HG02884 (cell line): Measurements from ENCODE around the gene MDM2.

Experiments used
- ATAC-seq: cut with Tn5 transposase; IDR thresholded peaks from one replicate; pipeline ENCODE4 v1.9.1; 2021; ENCODE audit warnings: mild to moderate bottlenecking, moderate library complexity; ENCODE audit not compliant: unreplicated experiment

MDM2 gene

DNA sequence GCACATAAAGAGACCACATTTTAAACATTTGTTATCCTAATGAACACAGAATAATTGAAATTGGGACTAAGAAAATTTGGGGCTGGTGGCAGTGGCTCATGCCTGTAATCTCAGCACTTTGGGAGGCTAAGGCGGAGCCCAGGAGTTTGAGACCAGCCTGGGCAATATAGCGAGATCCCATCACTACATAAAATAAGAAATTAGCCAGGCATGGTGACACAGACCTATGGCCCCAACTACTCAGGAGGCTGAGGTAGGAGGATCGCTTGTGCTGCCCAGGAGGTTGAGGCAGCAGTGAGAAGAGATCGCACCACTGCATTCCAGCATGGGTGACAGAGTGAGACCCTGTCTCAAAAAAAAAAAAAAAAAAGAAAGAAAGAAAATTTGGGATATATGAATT is 65.3 kb downstream of the MDM2 start:
- no peak for ATAC-seq

DNA sequence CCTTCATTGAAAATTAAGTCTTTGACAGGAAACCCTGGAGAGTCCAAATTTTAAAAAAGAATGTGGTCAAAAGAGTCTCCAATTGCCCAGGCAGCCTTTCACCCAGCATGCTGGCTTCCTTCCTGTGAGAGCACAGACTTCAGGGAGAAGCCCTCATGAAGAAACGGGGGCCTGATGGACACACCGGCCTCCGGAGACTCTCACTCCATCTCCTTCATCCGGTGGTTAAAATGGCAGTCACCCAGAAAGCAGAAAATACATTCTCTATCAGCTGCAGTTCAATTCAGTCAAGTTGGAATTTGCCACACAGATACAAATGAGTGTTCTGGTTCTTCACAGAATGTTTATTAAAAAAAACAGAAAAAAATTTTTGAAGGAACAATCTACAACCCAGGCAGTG is 68.5 kb downstream of the MDM2 start:
- ATAC-seq = no peak

DNA sequence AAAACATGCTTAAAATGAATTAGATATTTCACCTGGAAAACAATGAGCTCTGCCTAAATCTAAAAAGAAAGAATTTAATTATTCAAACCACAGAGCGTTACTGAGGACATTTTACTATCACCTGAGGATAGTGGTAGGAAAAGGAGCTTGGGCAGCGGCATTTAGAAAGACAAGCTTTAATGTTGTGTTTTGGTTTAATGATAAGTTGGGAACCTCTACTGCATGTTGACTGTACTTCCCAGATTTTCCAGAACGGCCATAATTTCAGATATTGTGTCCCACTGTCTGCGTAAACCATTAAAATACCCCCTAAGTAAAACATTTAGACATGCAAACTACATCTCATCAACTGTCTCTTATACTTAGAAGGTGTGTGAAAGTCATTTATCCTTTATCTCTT is 69.6 kb downstream of the MDM2 start:
- no peak for ATAC-seq

DNA sequence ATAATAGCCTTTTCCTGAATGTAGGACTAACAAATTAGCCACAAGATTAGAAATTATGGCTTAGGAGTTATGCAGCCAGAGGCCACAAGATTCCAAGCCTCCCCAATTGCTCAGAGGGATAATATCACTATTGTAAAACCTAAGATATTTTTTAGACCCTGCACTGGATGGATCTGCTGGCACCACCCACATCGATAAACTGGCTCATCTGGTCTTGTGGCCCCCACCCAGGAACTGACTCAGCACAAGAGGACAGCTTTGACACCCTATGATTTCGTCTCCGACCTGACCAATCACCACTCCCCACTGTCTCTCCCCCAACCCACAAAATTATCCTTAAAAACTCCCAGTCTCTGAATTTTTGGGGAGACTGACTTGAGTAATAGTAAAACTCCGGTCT is 70.3 kb downstream of the MDM2 start:
- ATAC-seq = no peak

DNA sequence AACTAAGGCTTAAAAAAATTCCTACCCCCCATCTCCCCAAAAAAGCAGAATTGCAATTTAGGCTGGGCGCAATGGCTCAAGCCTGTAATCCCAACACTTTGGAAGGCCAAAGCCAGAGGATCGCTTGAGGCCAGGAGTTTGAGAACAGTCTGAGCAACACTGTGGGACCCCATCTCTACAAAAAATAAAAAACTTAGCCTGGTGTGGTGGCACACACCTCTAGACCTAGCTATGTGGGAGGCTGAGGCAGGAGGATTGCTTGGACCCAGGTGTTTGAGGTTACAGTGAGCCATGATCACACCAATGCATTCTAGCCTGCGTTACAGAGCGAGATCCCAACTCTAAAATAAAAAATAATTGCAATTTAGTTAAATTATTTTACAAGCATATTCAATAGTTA is 70.9 kb downstream of the MDM2 start:
- no peak for ATAC-seq

DNA sequence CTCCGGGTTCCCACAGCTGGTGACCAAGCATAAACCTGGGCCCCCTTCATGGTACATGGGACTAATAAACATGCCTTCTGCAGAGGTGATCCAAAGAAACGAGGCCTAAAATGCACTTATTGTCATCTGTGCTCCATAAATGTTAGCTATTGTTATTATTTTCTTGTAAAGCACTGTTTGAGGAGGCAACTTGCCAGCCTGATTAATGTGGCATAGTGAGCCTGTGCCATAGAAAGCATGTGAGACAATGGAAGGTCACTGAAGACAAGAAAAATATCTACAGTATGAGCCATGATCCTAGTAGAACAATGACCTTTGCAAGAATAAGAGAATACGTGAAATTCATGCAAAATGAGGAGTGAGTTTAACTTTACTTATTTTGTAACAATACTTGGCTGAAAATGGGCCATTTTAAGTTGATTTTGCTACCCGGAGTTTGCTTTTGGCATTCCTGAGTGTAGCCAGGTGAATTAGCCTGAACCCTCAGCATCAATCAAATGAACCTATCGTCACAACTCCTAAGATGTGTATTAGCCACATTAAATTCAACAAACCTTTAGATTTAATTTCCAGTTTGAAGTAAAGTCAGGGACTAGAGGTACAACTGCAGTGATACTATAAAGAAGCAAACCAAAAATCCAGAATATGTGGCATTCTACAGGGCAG is 72.8 kb downstream of the MDM2 start:
- no peak for ATAC-seq

DNA sequence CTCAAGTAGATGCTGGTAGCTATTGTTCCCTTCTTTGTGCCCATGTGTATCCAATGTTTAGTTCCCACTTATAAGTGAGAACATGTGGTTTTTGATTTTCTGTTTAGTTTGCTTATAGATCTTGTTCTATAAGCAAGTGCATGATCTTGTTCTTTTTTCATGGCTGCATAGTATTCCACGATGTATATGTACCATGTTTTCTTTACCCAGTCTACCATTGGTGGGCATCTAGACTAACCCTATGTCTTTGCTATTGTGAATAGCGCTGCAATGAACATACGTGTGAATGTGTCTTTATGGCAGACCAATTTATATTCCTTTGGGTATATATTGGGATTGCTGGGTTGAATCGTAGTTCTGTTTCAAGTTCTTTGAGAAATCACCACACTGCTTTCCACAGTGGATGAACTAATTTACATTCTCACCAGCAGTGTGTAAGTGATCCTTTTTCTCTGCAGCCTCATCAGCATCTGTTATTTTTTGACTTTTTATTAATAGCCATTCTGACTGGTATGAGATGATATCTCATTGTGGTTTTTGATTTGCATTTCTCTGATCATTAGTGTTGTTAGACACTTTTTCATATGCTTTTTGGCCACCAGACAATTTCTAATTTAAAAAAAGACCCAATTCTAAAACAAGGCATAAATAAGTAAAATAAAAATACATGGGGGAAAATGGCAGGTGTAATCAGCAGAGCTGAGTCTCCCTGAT is 74.4 kb downstream of the MDM2 start:
- ATAC-seq = no peak

DNA sequence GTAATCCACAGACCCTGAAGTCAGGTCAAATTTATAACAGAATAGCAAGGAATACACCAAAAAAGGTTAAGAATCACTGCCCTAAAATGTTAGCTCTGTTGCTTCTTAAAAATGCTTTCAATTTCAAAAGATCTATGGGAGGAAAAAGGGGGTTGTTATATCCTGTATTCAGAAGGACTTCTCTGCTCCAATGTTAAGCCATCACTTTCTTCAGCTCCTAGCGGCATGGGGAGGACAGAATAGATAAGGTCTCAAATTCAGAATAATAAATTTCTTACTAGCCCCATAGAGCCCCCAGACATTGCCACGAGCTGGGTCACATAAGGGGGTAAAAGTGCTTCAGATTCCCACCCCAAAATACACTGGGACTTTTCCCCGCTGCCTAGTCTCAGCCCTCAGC is 75.2 kb downstream of the MDM2 start:
- no peak for ATAC-seq

DNA sequence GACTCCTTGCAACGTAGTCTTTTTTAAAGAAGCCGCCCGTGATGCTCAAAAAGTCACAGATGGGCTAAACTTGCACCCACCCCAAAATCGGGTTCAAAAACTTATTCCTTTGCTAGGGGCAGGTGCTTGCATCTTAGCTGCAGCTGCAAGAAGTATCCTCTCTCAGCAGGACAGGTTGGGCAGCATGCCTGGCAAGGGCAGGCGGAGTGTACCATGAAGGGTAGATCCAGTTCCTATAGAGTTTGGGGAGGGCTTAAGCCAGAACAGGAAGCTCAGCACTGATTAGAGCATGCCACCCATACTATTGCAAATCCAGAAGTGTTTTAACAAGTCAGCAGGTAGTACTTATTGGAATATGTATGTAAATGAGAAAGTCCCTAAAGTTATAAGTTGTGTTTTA is 76.3 kb downstream of the MDM2 start:
- no peak for ATAC-seq

DNA sequence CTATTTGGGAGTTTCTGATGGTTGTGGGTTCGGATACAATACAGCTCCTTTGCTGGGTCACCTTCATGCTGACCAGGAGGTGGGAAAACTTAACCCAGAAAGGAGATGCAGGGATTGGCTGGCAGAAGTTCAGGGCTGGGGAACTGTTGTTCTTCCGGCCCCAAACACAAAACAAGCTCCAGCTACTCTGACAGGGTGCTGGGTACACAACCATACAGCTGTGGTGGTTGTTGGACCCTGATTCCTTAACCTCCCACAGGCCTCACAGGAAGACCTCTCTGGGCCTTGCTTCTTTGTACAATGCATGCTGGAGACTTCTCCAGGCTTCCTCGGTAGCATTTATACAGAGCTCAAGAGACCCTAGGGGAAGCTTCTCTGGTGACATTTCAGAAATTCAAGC is 77.4 kb downstream of the MDM2 start:
- ATAC-seq = no peak

DNA sequence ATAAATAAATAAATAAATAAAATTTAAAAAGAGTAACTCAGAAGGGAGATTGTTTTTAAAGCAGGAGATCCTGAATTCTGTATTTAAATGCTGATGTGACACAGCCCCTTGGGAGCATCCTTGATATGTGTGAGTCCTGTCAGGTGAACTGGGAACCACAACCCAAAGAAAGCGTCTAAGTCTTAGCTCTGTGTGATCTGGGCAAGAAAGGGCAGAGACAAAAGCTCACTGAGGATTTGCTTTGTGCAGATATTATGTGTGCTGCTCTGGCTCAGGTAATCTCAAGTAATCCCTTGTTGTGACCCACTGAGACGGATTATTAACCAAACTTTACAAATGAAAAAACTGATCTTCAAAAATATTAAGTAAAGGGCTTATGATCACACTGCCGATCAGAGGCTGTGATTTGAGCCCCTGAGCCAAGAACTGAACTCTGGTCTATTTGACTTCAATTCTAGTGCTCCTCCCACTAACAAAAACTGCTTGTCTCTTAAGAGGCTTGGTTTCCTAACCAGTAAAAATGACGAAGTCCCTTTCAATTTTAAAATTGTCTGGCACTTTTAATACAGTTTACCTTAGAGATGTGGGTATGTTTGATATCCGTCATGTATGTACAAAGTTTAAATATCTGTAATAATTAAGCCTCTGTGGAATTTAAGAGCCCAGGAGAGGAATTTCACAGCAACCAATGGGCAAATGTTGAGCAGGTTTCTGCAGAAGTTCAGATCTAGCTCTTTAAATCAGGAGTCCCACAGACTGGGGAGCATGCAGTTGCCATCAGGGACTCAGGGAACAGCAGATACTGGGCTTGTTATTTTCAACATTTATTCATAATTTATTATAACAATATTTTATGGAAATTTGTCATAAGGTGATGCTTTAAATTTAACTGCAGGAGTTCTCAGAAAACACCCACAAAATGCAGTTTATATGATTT is 78.9 kb downstream of the MDM2 start:
- no peak for ATAC-seq

DNA sequence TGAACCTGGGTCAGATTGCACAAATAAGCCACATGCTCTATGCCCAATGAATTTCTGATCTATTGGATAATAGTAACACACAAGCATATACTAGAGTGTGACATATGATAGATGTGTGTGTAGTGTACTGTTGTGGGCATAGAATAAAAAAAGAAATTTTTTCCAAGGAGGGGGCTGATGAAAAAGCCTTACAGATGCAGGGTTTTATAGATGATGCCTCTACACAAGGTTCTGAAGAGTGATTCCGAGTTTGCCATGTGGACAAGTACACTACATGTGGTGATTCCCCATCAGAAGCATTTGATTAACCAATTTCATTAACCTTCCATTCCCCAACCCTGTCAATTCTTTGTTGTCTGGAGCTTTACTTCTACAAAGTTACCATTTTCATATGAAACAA is 79.7 kb downstream of the MDM2 start:
- ATAC-seq = no peak

DNA sequence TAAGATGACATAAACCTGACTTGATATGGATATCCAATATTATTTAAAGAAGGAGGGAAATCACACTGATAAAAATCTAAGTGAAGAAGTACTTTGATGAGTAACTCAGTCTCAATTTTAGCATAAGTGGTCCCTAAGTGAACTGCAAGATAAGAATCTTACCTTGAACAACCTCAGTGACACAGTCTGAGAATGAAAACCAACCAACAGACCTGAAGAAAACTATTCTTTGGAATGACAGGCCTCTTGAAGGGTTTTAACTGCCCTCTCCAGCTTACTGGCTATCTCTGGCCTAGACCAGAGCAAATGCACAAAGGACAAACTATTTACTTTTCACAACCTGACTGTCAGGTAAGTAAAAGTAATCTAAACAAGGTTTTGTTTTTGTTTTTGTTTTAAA is 80.3 kb downstream of the MDM2 start:
- no peak for ATAC-seq

DNA sequence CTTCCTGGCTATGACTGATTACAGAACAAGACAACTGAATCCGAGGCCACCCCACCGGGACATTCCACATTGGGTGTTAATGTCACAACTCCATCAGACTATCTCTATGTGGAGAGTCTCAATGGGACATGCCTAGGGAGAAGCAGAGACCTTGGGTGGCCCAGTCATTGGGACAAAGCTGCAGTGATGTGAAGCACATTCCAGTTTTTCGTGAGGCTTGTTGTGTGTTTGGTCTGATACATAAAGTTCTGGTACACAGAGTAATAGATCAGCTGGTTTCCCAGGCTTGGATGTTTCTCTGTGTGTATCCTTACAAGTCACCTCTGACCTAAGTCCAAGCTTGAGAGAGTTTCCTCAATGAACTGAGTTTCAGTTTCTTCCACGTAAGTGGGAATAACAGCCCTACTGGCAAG is 82.7 kb downstream of the MDM2 start:
- ATAC-seq = no peak

DNA sequence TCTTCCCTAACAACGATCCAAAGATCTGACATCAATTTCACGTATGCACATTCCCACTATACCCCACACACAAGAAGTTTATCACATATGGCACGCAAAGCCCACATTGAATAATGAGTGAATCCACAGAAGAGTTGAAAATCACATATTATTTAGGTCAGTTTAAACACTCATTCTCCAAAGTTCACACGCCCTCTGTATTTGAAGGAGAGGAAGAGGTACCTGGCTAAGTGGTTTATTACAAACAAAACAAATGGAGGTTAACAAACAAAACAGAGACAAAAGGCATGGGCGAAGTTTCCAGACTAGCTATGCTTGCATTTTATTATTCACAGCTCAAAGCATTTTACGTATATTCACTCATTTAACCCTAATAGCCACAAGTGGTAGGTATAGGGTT is 83.2 kb downstream of the MDM2 start:
- ATAC-seq = no peak

DNA sequence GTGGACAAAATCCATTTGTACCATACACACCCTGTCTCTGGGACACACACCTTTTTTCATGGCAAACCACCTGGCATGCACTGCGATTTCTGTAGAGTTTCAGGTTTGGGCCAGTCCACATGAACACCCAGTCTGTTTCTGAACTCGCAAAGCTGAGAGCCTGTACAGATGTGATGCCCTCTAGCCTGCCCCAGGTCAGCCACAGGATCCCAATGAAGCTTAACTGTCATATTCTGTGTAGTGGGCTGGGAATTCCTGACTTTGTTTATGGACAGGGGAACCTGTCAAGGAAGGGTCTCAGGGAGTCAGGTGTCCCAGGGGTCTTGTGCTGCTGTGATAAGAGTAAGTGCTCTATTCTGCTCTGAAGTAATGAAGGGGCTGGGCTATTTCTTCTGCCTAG is 85.2 kb downstream of the MDM2 start:
- no peak for ATAC-seq

DNA sequence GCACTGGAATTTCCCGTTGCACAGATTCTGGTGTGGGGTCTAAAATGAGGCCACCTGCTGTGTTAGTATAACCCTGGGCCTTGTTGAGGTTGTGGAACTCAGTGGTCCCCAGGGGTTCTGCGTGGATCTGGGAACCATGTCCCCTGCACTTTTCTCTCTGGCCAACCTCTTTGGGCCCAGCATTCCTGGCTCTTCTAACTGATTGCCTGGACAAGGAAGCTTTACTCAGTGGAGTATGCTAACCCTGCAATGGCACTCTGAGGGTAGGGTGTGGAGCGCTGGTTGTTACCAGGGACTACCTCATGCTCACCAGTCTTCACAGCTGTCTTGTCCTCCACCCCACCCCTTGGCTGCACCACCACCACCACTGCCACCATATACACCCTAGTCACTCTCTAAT is 85.8 kb downstream of the MDM2 start:
- ATAC-seq = no peak

DNA sequence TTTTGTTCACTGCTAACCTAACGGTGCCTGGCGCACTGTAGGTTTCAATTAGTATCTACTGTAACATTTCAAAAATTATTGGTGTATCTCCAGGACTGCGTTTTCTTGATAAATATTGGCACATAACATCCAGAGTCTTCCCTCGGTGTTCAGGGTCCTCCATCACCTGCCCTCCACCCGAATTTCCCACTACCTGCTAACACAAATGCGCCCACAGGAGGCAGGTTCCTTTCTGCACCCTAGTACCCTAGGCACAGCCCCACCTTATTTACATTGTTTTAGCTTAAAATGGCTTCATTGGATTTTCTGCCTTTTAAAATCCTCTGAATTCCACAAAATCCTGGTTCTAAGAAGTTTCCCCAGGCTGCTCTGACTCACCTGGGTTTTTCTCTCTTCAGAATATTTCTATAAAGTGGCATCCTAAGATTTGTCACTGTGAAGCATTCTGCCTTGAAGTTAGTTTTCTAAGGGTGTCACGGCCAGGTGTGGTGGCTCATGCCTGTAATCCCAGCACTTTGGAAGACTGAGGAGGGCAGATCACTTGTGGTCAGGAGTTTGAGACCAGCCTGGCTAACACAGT is 86.4 kb downstream of the MDM2 start:
- ATAC-seq = no peak

DNA sequence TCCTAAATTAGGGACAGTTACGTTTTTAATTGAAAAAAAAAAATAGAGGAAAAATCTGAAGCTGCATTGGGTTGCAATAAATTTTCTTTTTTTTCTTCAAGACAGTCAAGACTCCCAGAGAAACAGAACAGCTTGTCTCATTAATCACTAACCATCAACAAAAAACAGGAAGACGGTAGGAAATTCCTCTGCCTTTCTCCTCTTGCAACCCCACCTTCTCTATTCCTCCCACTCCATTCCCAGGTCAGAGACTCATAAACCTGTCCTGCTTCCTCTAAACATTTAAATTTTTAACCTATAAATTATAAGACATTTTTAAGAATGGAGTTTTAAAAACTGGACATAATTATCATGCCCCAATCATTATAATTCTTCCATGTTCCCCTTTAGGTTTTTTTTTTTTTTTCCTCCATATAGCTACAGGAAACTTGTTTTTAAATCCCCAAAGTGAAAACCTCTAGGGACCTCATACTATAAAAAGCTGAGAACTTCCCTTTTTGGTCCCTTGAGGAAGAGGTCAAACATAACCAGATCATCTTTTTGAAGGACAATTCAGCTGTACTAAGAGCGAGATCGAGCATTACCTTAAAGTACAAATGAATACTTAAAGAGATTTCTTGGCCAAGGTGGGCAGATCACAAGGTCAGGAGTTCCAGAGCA is 89.0 kb downstream of the MDM2 start:
- ATAC-seq = no peak

DNA sequence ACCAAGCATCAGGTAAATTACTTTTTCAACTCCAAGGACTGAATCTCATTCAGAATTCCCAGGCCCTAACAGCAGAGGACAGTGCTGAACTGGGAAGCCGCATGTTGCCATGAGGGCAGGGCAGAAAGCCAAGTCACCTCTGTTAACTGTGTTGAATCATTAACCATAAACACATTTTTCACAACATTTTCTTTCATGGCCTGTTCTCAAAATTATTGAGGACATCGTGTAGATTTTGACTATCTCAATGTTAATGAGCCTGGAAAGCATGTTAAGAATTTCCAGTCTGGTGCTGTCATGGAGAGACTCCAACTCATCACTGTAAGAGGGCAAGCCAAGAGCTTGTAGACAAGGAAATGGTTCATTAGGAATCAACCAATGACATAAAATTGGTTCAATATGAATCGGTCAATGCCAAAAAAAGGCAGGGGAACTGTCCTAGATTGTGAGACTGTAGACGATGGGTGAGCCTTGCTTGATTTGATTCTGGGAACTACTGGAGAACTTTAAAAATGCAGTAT is 91.3 kb downstream of the MDM2 start:
- no peak for ATAC-seq

DNA sequence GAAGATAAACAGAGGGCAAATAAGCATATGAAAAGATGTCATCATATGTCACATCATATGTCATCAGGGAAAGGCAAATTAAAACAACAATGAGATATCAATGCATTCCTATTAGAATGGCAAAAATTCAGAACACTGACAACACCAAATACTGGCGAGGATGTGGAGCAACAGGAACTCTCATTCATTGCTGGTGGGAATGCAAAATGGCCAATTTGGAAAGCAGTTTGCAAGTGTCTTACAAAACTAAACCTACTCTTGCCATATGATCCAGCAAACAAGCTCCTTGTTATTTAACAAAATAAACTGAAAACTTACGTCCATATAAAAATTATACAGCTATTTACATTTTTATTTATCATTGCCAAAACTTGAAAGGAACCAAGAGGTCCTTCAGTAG is 92.3 kb downstream of the MDM2 start:
- ATAC-seq = no peak
